Left ventricle myocardium superior (tissue), 1 donor: ENCODE results near the gene AGTPBP1. TPM values are rescaled to one million over a fixed set of nuclear protein-coding genes. Genes with fewer than 3 reads are reported as not detected.

Experiments used
- ATAC-seq: fragments of 200-7000 bp; cut with Tn5 transposase; one replicate; pipeline ENCODE4 v1.9.1; 2020; ENCODE audit warnings: mild to moderate bottlenecking, moderate library complexity
- DNase-seq: peaks from one replicate; pipeline ENCODE4 v3.0.0-alpha.2; 2020
- intact Hi-C: fragments of 100-400 bp; cut with micrococcal nuclease; formaldehyde crosslinking; loops from one replicate; pipeline ENCODE4 v1.11.0; 2022
- total RNA-seq: library from RNA; stranded (reverse); fragmentation: NEBNext Ultra II Directional; extraction: Animal tissue kit (Norgen Biotek cat#: 25700); gene quantifications from one replicate; pipeline ENCODE4 v1.2.1, GENCODE V29; 2021
- donor health status: DM: no; HTN: yes; CAD: no; lungs with severe emphysema.

The AGTPBP1 gene
- total RNA-seq, 1 donor from 2014 or later: 64.4 TPM

DNA sequence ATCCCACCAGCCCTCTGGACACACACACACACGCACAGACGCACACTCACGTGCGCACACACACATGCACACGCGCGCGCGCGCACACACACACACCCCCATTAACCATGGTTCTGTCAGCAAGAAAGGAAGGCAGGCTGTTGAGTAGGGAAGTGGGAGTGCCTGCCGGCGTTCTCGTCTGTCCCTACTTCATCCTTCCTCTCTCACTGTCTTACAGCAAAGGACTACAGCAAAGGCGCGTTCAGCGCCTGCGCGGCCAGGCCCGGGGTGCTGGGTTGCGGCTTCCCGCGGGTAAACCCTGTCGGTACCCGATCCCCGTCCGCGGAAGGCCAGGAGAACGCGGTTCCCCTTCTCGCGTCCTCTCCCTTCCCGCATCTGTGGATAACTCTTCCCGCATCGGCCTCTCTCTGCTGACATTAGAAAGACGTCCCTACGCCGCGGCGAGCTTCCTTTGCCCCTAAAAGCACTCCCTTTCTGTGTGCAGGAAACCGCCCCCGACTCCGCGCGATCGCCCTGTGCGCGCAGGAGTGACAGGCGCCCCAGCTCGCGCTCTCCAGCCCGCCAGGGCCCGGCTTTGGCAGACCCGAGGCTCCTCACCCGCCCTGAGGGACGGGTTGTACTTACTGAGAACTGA lies 219.2 kb downstream of the AGTPBP1 start:
- ATAC-seq: peak; percentile 81
- intact Hi-C loops: no loop called here
- DNase-seq: peak; percentile 73

DNA sequence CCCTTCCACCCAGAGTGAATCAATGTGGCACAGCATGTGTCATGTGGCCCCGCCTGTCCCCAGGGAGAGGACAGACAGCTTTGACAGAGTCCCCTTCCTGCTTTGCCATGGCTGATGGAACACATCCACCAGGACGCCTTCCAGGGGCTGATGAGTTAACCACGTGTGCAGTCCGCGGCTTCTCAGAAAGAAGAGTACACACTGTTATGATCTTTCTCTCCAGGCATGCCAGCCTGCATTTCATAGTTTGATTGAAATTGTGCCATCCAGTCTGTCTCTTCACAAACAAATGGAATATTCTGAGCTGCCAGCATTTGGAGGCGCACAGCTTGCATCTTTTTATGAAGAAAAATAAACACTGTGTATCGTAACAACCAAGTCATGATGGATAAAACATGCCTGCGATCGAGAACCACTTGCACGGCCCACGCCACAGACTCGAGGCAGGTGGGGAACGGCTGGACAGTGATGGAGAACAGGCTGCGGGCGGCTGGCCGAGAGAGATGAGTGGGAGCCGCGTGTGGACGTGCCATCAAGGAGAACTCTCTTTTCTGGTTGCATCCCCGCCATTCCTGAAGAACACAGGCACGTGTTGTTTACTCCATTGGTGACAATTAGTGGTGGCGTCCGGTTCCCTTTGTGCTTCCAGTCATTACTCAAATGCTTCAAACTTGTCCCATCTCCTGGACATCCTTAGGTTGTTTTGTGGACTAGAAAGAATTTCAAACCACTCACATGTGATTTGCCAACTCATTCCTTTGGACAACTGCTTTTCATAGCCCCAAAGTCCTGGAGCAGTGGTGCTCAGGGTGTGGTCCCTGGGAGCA lies 220.2 kb downstream of the AGTPBP1 start:
- DNase-seq: peak; percentile 57
- peak; percentile 73 for ATAC-seq
- intact Hi-C loops: no loop called here

DNA sequence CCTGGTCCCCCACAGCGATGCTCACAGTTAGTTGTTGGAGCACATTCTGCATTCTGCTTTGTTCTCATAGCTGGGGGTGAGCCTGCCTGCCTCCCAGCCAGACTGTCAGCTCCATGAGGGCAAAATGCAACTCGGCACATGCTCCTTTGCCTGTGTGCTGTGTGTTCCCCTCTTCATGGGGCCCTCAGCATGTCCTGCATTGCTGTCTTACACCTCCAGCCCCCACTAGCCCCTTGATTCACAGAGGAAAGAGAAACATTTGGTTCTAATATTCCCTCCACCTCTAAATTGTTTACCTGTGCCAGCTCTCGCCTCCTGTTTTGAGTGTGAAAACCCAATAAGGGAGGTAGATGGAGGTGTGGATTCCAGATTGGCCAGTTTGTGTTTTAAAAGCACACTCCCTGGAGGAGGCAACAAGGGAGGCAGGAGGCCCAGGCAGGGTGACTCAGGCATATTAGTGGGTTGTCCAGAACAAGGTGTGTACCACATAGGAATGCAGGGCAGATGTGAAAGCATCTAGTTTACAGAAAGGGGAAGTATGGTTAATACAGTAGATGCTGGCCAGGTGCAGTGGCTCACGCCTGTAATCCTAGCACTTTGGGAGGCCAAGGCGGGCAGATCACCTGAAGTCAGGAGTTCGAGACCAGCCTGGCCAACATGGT lies 224.6 kb downstream of the AGTPBP1 start:
- DNase-seq: no peak
- intact Hi-C loops: no loop called here
- no peak for ATAC-seq

DNA sequence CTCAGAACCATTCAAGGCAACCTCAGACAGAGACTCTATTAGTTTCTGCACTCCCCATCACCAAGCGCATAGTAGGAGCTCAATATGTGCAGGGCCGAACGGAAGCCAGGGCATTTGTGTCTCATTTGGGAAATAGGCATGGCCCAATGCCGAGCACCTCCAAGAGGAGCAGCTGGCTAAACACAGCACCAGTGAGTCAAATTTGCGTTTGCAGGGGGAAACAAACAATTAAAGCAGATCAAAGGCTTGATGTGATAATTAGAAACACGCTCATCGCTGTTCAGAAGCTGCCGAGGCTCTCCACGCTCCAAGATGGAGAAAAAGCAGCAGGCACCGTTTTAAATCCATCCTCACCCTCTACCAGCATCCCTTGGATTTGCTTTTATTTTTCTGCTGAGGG lies 225.3 kb downstream of the AGTPBP1 start:
- ATAC-seq (no peak), DNase-seq (no peak)
- intact Hi-C loops: no loop called here

DNA sequence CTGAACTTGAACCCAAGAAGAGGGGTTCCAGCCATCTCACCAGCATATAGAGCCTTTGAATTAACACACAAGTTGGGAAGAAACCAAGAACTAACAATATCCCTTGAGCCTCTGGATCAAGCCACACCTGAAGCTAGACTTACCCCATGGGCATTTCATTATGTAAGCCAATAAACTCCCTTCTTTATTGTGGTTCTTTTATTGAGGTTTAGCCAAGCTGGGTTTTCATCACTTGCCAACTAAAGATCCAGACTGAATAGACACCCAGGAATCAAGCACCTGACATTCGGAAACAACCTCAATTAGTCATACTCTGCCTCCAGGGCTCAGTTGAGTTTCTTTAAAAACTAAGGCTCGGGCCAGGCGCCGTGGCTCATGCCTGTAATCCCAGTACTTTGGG lies 226.7 kb downstream of the AGTPBP1 start:
- DNase-seq (no peak), ATAC-seq (no peak)
- intact Hi-C loops: no loop called here

DNA sequence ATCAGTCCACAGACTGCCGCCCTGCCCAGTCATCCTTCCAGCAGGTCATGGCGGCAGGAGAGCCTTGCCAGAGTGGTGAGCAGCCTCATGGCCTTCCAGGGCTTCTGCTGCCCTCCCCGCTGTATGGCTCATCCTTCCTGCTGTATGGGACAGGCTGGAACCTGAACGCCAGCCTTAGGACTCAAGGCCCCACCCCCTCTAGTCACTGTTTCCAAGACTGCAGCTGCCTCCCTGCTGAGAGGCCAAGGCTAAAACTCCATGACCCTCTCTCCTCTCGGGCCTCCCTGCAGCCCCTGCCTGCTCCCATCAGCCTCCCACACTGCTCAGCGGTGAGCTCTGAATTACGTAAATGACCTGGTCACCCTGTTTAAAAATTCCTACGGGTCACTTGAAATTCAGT lies 227.5 kb downstream of the AGTPBP1 start:
- DNase-seq: no peak
- ATAC-seq: no peak
- intact Hi-C loops: no loop called here

DNA sequence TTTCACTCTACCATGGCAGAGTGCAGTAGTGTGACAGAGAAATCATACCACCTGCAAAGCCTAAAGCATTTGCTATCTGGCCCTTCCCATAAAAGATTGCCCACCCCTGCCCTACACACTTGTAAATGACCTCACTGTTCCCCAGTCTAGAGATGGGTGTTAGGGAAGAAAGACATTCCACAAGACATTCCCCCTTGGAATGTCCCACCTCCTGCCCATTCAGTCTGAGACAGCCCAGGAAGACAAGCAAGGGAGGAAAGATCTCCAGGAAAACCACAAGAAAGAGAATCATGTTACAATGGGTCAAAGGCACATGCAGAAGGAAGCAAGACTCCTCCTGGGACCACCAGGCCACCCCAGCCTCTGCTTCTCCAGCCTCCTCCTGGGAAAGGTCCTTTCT lies 230.0 kb downstream of the AGTPBP1 start:
- ATAC-seq (no peak), DNase-seq (no peak)
- intact Hi-C loops: no loop called here

DNA sequence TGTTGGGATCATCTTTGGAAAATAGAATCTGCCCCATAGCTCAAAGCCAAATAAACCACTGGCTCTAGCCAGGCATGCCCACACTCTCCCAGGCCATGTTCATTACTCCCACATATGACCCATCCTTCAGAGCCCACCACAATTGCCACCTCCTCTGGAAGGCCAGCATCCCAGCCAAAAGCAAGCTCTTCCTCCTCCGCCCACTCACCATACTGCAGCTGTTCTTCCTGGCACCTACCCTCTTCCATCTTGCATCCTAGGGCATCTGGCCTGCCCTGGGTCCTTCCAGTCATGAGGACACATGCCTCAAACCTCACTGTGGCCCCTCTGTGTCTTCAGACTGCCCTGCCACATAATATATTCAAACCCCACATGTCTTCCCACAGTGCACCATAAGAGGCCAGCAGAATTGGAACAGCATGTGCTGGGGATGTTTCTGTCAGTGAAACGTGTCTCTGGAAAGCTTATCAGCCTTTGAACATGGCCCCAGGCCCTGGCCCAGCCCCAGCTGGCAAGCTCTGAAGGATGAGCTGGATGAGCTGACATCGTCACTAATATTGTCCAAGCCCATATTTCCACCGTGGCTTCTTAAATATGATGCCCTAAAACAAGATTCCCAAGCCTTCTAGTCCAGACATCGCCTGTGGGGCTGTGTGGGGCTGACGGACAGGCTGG lies 230.8 kb downstream of the AGTPBP1 start:
- no peak for DNase-seq
- intact Hi-C loops: no loop called here
- peak; percentile 42 for ATAC-seq

DNA sequence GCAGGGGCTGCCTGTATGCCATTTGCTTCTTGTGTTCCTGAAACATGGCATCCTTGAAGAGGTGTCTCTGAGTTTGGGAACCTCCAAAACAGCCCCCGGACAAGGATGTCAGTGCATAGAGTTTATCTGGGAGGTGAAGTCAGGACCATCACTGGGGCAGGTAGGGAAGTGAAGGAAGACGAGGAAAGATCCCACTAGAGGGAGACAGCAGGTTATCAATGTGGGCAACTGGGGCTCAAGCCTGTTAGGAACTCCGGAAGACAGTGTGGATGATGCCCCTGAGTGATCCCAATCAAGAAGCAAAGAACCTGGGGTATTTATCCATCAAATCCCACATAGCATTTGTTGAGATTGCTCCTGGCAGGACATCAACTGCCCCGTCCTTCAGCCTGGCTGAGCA lies 233.1 kb downstream of the AGTPBP1 start:
- intact Hi-C loops: no loop called here
- no peak for ATAC-seq

DNA sequence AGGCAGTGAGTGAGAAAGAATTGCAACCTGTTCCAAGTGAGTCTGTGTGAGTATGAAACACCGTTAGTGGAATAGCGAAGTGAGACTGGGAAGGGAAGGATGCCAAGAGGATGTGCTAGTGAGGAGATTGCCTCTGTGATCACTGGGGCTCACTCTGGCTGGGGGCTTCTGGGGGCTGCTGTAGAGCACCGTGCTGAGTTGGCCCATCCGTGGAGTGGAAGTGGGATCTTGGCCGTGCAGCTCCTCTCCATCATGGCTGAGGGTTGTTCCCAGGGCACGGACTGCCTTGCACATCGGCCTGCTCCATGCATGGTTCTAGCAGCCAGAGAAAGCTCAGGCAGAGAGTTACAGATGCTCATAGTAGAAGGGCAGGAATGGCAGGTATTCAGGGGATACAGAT lies 236.1 kb downstream of the AGTPBP1 start:
- no peak for DNase-seq
- intact Hi-C loops: no loop called here
- ATAC-seq: no peak

More for the DNA sequence above, 233.1 kb downstream of the AGTPBP1 start:
- no peak for DNase-seq

DNA sequence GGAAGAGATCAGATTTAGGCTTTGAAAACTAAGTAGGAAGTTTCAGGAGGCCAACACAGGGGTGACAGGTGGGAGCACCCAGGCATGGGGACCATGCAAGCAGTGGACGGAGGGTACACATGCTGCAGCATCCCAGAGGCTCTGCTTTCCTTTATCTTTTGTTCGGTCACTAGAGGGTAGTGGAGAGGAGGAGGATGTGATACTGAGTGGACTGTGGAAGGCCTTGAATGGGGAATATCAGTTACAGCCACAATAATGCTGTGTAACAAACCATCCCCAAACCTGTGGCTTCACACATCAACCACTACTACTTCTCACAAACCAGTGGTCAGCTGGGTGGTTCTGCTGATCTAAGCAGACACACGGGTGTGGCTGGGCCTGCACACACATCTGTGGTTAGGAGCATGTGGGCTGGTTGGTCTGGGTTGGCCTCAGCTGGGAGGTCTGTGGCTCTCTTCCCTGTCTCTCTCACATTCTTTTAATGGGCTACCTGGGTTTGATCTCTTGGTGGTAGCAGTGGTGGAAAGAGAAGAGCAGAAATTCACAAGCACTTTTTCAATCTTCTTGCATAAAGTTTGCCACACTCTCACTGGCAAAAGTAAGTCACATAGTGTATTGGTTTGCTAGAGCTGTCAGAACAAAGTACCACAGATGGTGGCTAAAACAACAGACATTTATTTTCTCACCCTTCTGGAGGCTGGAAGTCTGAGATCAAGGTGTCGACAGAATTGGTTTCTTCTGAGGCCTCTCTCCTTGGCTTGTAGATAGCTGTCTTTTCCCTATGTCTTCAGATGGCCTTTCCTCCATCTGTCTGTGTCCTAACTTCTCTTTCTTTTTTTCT lies 238.7 kb downstream of the AGTPBP1 start:
- no peak for DNase-seq
- ATAC-seq: no peak
- intact Hi-C loops: no loop called here

DNA sequence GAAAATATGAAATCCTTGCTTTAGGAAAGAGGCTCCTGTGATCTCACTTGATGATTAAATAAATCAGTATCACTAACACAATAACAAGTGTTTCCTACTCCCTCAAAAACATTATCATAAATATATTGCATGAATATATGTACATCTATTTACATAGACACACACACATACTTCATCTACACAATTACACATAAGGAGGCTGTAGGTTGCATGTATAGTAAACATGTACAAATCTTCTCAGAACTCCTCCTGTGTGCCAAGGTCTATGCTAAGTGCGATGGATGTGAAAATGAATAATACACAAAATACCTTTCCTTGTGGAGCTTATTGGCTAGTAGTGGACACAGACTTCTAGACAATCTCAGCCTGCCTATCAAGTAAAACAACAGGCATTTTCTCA lies 239.9 kb downstream of the AGTPBP1 start:
- ATAC-seq: no peak
- no peak for DNase-seq
- intact Hi-C loops: no loop called here

DNA sequence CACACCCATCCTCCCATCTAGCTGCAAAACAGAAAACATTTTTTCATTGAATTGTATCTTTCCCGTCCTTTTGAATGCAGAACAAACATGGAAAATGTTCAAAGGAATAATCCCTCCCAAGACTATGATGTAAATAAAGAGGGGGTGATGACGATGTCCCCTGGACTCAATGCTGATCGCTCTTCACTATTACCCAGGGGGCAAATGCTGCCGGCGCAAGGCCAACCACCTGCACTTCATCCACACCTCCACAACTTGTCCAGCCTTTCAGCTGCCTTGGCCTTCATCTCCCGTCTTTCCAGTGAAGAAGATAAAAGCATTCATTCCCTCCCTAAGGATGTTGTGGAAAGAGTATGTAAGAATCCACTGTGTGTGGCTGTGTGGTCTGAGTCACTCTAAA lies 240.3 kb downstream of the AGTPBP1 start:
- no peak for ATAC-seq
- intact Hi-C loops: no loop called here
- no peak for DNase-seq

Other genes with a start within 250 kb of the AGTPBP1 start
- gene NAA35, start 199.2 kb upstream of the AGTPBP1 start, total RNA-seq: 18.2 TPM